HG03469 (cell line): ENCODE measurements around the gene MEG3.
"Not testable (repeated sequence)": the region's sequence is repeated elsewhere in the genome, so short reads cannot be mapped to it uniquely, and the experiment has no call there.

Source experiments
- ATAC-seq: cut with Tn5 transposase; IDR thresholded peaks from one replicate; pipeline ENCODE4 v1.9.1; 2021; ENCODE audit warnings: mild to moderate bottlenecking, moderate library complexity, moderate number of reproducible peaks; ENCODE audit not compliant: unreplicated experiment

MEG3 gene

DNA sequence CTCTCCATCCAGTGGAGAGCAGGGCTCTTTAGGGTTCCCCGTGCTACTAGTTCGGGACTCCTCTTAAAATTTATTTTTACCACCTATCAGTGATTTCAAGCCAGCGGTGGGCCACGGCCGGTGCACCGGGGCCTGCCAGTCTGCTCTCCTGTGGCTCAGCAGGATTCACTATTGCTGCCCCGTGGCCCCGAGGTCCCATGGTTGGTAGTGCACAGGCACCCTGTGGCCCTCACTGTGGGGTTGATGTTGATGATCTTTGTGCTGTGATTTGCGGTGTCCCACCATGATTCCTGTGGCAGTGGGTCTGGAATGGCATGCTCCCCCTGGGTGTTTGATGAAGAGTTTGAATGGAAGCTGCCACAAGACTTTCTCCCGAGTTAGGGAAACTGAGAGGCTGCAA, 12.6 kb upstream of the MEG3 start:
- ATAC-seq: no peak

DNA sequence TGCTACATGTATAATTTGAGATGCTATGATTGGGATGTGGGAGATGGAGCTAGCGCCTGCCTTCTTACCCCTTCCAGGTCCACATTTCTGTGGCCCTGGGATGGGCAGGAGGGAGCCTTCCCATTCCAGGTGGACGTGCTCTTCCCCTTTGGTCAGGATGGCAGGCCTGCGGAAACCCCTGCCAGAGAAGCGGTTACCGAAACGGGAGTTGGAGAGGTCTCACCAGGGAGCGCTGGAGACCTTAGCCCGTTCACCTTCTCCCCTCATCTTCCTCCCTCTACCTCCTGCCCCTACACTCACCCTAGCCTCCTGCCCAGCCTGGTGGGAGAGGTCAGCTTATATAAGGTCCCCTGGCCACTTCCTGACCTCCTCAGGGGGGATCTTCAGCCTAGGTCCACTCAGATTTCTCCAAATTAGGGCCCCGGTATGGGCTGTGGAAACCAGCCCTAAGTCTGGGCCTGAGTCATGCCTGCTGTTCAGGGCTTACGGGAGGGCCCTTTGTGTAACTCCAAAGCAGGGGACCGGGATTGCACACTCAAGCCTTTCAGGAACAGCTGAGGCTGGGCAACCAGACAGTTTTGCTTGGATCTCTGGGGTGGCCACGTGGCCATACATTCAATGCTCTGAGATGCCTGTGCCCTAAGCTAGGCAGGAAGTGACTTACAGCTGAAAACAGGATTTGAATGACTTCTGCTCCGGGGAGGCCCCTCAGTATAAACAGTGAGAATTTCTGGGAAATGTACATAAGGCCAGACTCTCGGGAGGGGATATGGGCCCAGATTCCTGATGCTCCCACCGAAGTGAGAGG, 10.2 kb upstream of the MEG3 start:
- no peak for ATAC-seq

DNA sequence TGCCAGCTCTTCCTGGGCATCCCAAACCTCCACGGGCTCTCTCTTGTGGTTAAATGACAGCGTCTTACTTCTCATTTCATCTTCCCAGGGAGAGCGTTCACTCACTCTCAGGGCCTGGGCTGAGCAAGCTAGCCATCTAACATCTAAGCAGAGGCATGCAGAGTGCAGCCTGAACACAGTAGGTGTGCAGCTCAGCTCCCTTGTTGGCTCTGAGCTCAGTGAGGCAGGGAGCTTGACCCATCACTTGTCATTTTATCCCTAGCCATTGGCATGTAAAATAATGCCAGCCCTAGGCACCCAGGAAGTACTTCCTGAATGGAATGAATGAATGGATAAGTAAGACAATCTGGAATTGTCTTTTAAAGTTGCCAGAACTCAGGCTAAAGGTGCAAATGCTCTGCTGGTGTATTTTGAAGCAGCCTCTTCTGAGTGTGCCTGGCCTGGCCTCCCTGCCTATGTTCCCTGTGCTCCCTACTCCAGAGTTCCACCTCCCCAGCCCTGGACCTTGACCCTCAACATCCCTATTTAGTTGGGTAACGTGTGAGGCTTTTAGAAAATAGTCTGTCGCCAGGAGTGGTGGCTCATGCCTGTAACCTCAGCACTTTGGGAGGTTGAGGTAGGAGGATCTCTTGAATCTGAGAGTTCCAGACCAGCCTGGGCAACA, 9.5 kb upstream of the MEG3 start:
- no peak for ATAC-seq

DNA sequence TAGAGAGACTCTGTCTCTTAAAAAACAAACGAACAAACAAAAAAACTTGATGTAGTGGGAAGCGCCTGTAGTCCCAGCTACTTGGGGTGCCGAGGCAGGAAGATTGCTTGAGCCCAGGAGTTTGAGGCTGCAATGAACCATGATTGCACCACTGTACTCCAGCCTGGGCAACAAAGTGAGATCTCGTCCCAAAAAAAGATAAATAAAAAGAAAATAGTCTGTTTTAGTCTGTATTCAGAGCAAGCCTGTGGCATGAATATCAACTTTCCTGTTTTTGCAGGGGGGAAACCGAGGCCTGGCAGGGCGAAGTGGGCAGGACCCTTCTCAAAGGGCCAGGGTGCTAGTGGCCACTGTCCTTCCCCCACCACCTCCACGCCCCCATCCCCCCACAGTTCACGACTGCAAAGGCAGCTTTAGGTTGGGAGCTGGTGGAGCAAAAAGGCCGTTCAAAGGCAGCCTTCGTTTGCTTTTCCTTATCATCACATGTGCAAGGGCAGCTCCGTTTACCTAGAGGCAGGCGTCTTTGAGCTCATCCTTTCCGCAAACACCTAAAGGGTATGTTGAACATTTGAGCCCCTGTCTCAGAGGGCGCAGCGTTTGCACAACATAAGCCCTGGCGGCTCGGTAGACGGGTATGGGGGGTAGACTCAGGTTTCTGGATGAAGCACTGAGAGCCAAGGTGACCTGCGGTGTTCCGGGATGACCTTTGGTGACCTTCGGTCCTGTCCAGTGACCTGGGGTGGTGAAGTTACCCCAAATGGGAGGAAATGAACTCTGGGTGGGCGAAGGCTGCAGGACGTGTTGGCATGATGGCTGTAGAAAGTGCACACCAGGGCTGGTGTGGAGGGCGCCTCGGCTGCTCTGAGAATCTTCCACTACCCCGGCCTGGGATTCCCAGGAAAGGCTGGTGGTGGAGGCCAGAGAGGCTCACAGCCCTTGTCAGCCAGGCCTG, 8.7 kb upstream of the MEG3 start:
- no peak for ATAC-seq

DNA sequence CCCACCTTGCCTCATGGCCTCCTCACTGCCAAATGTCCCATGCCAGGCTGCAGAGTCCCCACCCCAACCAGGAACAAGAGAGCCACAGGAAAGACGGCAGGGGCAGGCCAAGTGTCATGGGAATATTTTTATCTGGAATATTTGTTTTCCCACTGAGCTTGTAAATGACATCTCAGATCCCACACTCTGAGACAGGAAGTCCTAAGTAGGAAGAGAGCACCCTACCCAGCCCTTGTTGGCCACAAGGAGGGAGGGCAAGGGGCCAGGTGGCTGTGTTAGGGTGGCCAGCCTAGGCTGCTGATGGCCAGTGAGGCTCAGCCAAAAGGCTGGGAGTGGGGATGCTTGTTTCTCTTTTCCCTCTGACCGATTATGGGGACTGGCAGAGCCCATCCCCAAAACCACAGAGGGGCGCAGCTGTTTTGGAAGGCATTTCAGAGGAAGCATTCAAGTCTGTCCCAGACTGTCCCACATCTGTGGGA, 7.7 kb upstream of the MEG3 start:
- ATAC-seq: no peak

GRCh38 chr14:100818923-100819322, 7.0 kb upstream of the MEG3 start:
- not testable (repeated sequence) for ATAC-seq

DNA sequence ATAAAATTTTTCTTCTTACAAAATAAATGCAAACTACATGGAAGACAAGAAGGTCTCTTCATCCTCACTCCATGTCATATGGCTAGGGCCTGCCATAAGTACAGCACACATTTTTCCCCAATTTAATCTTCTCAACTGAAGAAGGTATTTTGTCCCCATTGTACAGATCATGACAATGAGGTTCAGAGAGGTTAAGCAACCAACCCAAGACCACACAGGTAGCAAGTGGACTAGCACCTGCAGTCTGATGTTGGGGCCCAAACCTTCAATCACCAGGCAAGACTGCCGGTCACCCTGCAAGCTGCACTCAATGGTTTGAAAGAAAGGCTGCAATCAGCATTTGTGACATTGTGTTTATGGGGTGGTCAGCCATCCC, 6.5 kb upstream of the MEG3 start:
- ATAC-seq: no peak

DNA sequence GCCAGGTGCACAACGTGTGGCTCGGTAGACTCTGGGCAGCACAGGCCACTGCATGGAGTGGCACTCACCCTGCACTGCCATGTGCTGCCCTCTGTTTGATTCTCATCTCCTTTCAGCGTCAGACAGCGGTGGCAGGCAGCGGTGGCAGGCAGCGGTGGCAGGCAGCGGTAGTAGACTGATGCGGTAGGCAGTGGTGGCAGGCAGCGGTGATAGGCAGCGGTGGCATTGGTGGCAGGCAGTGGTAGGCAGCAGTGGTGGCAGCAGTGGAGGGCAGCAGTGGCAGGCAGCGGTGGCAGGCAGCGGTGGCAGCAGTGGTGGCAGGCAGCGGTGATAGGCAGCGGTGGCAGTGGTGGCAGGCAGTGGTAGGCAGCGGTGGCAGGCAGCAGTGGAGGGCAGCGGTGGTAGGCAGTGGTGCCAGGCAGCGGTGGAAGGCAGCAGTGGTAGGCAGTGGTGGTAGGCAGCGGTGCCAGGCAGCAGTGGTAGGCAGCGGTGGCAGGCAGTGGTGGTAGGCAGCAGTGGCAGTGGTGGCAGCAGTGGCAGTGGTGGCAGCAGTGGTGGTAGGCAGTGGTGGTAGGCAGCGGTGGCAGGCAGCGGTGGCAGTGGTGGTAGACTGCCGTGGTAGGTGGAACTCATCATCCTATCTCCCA, 6.0 kb upstream of the MEG3 start:
- ATAC-seq: no peak

GRCh38 chr14:100820957-100821356, 5.0 kb upstream of the MEG3 start:
- ATAC-seq: no peak

DNA sequence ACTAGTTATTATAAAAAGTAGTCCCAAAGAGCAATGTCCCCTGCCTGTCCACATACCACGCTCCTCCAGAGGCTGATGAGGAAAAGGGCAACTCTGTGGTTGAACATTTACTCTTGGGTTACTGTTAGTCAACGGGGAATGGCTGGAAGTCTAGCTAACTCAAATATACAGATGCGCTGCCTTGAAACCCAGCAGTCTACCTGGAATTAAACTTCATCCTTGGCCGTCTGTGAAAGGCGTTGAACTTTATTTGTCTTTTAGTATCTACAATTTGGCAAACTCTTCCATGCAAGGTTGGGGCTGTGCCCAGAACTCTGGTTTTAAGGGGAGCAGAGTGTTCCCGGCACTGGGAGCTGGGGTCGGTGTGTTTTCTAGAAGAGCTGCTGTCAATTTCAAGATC, 3.9 kb upstream of the MEG3 start:
- ATAC-seq: no peak

DNA sequence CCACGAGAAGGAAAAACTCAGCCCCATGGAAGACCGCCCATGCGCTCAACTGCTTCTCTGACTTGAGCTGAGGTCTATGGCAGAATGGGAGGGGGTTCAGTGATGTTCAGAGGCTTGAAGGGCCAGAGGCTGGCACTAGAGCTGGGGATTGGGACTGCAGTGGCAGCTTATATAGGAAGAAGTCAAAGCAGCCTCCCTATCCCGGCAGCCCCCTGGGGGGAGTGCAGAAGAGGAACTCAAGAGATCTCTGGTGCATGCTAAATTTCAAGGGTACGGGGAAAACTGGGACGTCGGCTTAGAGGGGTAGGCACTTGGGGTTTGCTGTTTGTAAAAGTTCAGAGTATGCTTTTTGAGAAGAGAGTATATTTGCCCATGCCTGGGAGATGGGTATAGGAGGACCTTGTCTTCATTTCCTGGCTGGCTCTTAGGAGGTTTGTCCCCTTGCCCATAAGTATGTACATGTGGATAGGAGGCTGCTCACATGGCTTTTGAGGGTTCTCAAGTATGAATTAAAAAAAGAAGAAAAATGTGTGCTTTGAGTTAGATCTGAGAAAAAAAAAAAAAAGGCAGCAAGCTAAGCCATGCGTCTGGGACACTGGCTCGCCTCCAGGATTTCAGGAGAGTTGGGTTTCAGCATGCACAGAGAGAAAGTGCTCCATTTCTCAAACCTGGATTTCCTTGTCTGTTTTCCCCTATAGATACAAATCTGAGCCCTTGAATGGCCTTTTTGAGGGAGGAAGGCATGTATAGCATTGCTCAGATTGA, 3.2 kb upstream of the MEG3 start:
- ATAC-seq: no peak

GRCh38 chr14:100823413-100824080, 2.4 kb upstream of the MEG3 start:
- ATAC-seq: no peak

DNA sequence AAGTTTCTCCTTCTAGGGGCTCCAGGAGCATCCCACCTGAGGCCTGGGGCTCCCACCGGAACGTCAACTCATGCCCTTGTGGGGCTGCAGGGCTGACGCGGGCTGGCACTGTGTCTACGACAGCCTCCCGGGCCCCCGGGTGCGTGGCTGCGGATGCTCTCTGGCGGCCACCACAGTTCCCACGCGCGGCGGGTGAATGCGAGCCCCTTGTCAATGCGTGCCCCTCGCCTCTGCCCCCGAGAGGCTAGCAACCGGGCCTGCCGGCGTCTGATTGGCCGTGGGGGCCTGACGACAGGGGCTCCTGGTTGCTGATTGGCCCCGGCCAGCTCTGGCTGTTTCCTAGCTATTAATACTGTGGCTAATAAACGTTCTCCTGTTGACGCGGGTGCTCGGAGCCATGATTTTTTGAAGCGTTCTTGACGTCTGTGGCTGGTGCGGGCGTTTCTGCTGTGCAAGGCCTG, 1.8 kb upstream of the MEG3 start:
- no peak for ATAC-seq

DNA sequence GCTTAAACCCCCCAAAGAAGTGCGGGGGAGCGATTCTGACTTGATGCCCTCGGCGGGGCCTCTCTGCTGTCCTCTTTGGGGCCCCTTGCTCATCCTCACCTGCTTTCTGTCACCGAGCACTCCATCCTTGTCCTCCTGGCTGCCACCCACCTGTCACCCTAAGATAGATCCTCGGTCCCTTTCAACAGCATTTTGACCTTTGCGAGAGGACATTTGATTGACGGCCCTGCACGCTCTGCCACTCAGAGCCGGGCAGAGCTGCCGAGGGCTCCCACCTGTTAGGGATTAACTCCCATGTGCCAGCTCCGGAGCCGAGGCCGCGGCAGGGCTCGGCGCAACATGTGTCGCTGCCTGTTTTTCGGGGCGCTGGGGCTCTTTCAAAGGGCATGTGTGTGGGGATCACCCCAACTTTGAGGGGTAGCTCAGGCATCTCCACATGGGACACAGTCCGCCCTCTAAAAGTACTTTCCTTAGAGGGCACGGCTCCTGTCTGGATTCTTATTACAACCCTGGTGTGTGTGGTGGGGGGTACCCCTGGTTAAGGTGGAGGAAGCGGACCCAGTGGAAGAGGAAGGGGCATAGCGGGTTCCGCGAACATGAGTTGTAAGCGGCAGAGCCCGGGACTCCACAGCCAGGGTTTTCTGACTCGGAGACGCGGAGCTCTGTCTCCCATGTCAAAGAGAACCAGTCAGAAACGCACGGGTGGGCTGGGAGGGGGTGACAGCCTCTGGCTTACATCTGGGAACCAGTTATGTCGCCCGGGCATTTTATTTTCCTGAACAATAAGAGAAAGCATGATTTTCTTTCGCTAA, 811 bp upstream of the MEG3 start:
- ATAC-seq: no peak

DNA sequence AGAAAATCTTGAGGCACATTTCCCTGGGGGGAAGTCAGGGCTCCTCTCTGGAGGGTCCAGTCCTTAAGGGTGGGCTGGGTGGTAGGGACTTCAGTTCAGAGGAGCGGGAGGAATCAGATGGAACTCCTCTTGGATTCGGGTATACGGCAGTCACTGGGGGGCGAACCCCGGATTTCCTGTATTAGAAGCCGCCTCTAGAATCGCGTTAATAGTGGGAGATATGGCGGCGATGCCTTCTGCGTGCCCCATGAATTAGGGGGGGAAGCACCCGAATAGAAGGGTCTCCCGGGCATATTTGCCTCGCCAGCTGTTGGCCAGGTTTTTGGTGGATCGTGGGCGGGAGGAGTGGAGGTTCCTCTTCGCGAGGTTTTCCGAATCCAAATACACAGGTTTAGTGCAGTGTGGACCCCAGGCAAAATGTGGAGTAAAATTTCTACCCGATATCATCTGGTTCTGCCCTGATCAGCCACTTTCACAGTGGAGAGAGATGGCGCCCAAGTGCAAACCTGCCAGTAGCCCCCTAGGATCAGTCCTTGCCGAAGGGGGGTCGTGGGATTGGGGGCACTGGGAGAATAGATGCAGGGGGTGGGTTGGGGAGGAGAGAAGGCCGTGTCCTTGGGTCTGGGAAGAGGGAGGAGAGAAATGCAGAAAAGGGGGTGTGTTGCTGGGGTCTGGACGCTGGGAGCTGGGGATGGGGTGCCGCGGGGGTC, 628 bp downstream of the MEG3 start:
- no peak for ATAC-seq

DNA sequence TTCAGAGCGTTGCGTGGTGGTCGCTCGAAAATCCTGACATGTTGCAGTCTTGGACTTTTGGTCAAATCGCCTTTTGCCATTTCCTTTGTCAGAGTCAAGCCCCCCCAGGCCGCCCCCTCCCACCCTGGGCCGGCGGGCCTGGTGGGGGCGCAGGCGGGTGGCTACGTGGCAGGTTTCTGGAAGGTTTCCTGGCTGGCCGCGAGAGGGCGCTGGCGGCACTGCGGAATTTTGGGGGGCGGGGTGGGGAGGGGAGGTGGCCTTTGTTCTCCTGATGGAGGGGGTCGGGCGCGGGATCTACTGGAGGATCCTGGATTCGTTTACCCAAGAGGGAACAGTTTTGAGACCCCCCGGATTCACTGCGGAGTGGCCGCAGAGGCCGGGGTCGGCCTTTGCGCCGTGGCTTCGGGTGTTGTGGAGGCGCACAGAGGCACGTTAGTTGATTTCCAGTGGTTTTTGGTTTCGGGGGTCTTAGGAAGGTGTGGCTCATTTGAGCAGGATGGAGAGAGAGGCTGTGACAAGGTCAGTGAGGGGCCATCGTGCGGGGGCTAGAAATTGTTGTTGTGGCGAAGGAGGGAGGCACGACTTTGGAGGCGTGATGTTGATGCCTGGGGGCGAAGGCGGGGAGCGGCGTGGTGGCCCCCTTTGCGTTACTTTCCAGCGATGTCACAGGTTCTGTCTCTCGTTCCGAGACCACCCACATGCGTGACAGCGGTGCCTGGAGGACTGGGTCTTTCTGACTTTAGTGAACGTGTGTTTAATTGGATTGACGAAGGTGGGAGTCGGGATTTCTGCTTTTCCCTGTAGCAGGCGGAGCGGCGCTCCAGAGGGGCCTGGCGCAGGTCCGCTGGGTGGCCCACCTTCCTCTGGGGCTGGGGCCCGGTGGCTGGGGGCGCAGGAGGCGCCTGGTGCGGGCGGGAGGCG, 1.4 kb downstream of the MEG3 start:
- ATAC-seq: no peak
